ENCODE measurements around the gene ACYP2.

ACYP2 gene

GRCh38 chr2:54330162-54330925 lies 214.9 kb downstream of the ACYP2 start:
- peak overlapping the region; percentile 49 for H3K4me3 ChIP-seq (ENCODE audit: low read depth, low read length)
- TF ChIP-seq, protein P1, sequence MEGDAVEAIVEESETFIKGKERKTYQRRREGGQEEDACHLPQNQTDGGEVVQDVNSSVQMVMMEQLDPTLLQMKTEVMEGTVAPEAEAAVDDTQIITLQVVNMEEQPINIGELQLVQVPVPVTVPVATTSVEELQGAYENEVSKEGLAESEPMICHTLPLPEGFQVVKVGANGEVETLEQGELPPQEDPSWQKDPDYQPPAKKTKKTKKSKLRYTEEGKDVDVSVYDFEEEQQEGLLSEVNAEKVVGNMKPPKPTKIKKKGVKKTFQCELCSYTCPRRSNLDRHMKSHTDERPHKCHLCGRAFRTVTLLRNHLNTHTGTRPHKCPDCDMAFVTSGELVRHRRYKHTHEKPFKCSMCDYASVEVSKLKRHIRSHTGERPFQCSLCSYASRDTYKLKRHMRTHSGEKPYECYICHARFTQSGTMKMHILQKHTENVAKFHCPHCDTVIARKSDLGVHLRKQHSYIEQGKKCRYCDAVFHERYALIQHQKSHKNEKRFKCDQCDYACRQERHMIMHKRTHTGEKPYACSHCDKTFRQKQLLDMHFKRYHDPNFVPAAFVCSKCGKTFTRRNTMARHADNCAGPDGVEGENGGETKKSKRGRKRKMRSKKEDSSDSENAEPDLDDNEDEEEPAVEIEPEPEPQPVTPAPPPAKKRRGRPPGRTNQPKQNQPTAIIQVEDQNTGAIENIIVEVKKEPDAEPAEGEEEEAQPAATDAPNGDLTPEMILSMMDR (IDR thresholded peaks at IDR 0.05; ENCODE audit: control insufficient read depth, extremely low read depth, insufficient read depth): no peak
- peak; percentile 63 for DNase-seq (ENCODE audit: low read depth)

DNA sequence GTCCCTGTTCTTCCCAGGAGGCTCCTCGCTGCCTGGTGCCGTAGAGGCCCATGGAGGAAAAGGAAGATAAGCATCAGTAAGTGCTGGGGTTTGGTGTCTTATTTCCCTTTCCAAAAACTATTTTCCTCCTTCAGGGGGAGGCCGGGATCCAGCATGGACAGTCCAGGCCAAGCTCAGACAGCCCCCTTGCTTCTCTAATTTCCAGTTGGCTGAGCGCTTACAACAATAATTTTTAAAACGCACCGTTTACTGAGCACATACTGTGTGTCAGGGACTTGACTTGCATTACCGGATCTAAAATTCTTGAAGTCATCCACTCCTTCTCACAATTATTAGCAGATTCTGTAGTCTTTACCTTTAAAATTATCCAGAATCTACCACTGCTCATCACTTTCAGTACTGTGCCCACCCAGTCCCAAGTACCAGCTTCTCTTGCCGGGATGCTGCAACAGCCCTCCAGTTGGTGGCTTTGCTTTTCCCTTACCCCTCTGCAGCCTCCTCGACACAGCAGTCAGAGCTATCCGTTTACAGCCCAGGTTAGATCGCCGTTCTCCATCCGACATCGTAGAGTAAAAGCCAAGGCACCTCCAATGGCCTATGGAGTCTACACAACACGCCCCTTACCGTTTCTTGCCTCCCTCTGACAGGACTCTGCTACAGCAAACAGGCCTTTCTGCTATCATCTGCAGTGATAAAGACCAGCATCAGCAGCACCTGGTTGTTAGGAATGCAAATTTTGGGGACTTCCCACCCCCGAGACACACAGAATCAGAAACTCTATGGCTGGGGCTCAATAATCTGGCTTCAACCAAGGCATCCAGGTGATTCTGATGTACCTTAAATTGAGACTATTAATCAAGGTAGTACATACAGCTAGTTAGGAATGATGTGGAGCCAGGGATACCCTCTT lies 215.8 kb downstream of the ACYP2 start:
- peak overlapping the region; percentile 49 for H3K4me3 ChIP-seq (ENCODE audit: low read depth, low read length)
- DNase-seq (ENCODE audit: low read depth): no peak
- TF ChIP-seq, protein P1 (IDR thresholded peaks at IDR 0.05; ENCODE audit: control insufficient read depth, extremely low read depth, insufficient read depth): no peak

DNA sequence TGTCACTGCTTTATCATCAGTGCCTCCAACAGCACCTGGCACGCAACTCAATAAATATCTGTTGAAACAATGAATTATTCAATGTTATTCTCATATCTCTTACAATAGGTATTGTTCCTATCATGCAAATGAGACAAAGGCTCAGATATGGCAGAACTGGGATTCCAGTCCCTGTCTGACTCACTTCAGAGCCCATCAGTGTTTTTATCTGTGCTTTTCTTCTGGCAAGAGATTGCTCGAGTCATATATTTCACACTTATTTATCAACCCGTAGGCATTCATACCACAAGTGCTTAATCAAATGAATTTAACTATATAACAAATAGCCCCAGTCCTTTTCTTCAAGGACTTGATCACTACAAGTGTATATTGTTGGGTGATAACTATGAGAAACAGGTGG lies 217.0 kb downstream of the ACYP2 start:
- TF ChIP-seq, protein P1 (IDR thresholded peaks at IDR 0.05; ENCODE audit: control insufficient read depth, extremely low read depth, insufficient read depth): no peak
- no peak overlapping the region for H3K4me3 ChIP-seq (ENCODE audit: low read depth, low read length)
- no peak for DNase-seq (ENCODE audit: low read depth)

GRCh38 chr2:54336136-54336976 lies 220.9 kb downstream of the ACYP2 start:
- no peak for DNase-seq (ENCODE audit: low read depth)
- TF ChIP-seq, protein P1 (IDR thresholded peaks at IDR 0.05; ENCODE audit: control insufficient read depth, extremely low read depth, insufficient read depth): no peak
- no peak overlapping the region for H3K4me3 ChIP-seq (ENCODE audit: low read depth, low read length)

DNA sequence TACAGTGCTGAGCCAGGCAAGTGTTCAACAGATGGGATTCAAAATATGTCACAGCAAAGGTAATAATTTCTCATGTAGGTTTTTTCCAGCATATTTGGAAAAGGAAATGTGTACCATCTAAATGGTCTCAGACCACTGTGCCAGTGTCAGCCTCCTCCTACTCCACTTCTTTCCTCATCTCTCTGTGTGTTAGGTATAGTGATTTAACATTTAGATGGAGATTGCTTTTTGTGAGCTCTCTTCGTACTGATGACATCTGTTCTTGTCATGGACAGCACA lies 221.5 kb downstream of the ACYP2 start:
- H3K4me3 ChIP-seq (ENCODE audit: low read depth, low read length): no peak overlapping the region
- TF ChIP-seq, protein P1 (IDR thresholded peaks at IDR 0.05; ENCODE audit: control insufficient read depth, extremely low read depth, insufficient read depth): no peak
- no peak for DNase-seq (ENCODE audit: low read depth)

DNA sequence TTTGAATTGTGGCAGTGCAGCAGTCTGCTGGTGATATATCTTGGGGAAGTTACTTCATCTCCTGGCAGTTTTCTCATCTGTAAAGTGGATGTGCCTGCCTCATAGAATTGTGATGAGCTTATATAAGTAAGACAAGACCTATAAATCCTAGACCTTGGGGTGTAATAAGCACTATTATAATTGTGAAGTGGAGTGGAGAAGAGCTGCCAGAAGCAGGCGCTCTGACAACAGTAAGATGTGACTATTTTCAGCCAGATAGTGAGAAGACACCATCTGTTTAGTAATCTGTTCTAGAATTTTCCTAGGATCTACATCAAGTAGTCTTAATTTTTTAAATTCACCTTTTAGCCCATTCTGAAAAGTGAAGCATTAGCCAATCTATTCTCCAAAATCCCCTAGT lies 226.2 kb downstream of the ACYP2 start:
- DNase-seq (ENCODE audit: low read depth): no peak
- no peak overlapping the region for H3K4me3 ChIP-seq (ENCODE audit: low read depth, low read length)
- TF ChIP-seq, protein P1 (IDR thresholded peaks at IDR 0.05; ENCODE audit: control insufficient read depth, extremely low read depth, insufficient read depth): no peak

All from LNCaP clone FGC (cell line).